GM23248 (cell line): Measurements from ENCODE around the gene NARF. TPM values are rescaled to one million over a fixed set of nuclear protein-coding genes. Genes with fewer than 3 reads are reported as not detected.

ENCODE experiments used
- DNase-seq: peaks from one replicate; pipeline ENCODE4 v3.0.0-alpha.2; 2015
- H2AFZ ChIP-seq: fragments of 200-600 bp; sonication (generic); 2 replicates; pipeline ENCODE4 v1.6.1; 2016; ENCODE audit warnings: antibody characterized with exemption
- H3F3A ChIP-seq: fragments of 200-600 bp; sonication (generic); 2 replicates; pipeline ENCODE4 v1.6.1; 2016; ENCODE audit warnings: mild to moderate bottlenecking, antibody characterized with exemption, mixed run types; ENCODE audit not compliant: insufficient read depth
- H3K27ac ChIP-seq: fragments of 200-600 bp; sonication (generic); 2 replicates; pipeline ENCODE4 v1.5.1; 2016; ENCODE audit warnings: mild to moderate bottlenecking
- H3K27me3 ChIP-seq: fragments of 200-600 bp; sonication (generic); replicated peaks from 2 replicates; pipeline ENCODE4 v1.6.1; 2016; ENCODE audit warnings: mild to moderate bottlenecking; ENCODE audit not compliant: insufficient read depth
- H3K36me3 ChIP-seq: fragments of 200-600 bp; sonication (generic); 2 replicates; pipeline ENCODE4 v1.6.1; 2016; ENCODE audit warnings: low read depth, mild to moderate bottlenecking
- H3K4me1 ChIP-seq: fragments of 200-600 bp; sonication (generic); 2 replicates; pipeline ENCODE4 v1.6.1; 2016; ENCODE audit warnings: mild to moderate bottlenecking; ENCODE audit not compliant: insufficient read depth
- H3K4me2 ChIP-seq: fragments of 200-600 bp; sonication (generic); one replicate; pipeline ENCODE4 v1.6.1; 2016; ENCODE audit warnings: mild to moderate bottlenecking; ENCODE audit not compliant: unreplicated experiment
- H3K4me3 ChIP-seq: fragments of 200-600 bp; sonication (generic); 2 replicates; pipeline ENCODE4 v1.5.1; 2016; ENCODE audit warnings: mild to moderate bottlenecking
- H3K79me2 ChIP-seq: fragments of 200-600 bp; sonication (generic); 2 replicates; pipeline ENCODE4 v1.6.1; 2016; ENCODE audit warnings: mild to moderate bottlenecking; ENCODE audit not compliant: insufficient read depth
- H3K9ac ChIP-seq: fragments of 200-600 bp; sonication (generic); 2 replicates; pipeline ENCODE4 v1.6.1; 2016; ENCODE audit warnings: mild to moderate bottlenecking
- H3K9me2 ChIP-seq: fragments of 200-600 bp; sonication (generic); 2 replicates; pipeline ENCODE4 v1.6.1; 2016; ENCODE audit warnings: mixed run types, mild to moderate bottlenecking, moderate library complexity; ENCODE audit not compliant: insufficient read depth
- H3K9me3 ChIP-seq: fragments of 200-600 bp; sonication (generic); one replicate; pipeline ENCODE4 v1.6.1; 2017; ENCODE audit warnings: low read depth
- H4K20me1 ChIP-seq: fragments of 200-600 bp; sonication (generic); 2 replicates; pipeline ENCODE4 v1.6.0; 2016; ENCODE audit not compliant: insufficient read depth
- EZH2 ChIP-seq: fragments of 200-600 bp; sonication (generic); IDR thresholded peaks from 2 replicates; pipeline ENCODE4 v1.6.1; 2018; ENCODE audit warnings: antibody characterized with exemption, mild to moderate bottlenecking; ENCODE audit not compliant: insufficient read depth, poor library complexity, severe bottlenecking
- EZH2phosphoT487 ChIP-seq: fragments of 200-600 bp; sonication (generic); IDR thresholded peaks from 2 replicates; pipeline ENCODE4 v1.6.1; 2018; ENCODE audit warnings: antibody characterized with exemption, moderate library complexity, mild to moderate bottlenecking, low read depth; ENCODE audit not compliant: insufficient read depth
- WGBS, 2 experiments: methylation state at CpG; one replicate each; pipeline ENCODE4 v1.1.6; 2015 to 2017; ENCODE audit warnings: low lambda C conversion rate in 2 of 2, low coverage in 1 of 2; ENCODE audit errors: missing lambda C conversion rate in 2 of 2; 5-methylcytosine and 5-hydroxymethylcytosine counted together
- in situ Hi-C: fragments of 300-500 bp; cut with MboI; formaldehyde crosslinking; loops from 2 replicates; pipeline ENCODE4 v1.15.0; 2020
- polyA plus RNA-seq: library from polyadenylated mRNA; unstranded; fragments of >200 nt; fragmentation: Nextera tagmentation; extraction: Ambion mirVana; gene quantifications from 2 replicates; pipeline ENCODE4 v1.2.1, GENCODE V29; 2016
- total RNA-seq: library from RNA; depleted of rRNA; stranded (reverse); fragments of >200 nt; shearing (Covaris generic); gene quantifications from 2 replicates; pipeline ENCODE4 v1.2.3, GENCODE V29; 2014

The NARF gene
- total and polyA plus RNA-seq, 2 experiments from 2014 or later, result 55.2 to 70.2 TPM

GRCh38 chr17:82461827-82462524 lies 3.4 kb downstream of the NARF start:
- Histone ChIP-seq H4K20me1 (no peaks in the 10 kb centered on the region), H3K4me3 (no peak overlapping the region), H3K9me3 (no peaks in the 10 kb centered on the region), H2AFZ (no peak overlapping the region), H3K9ac (no peak overlapping the region), H3K4me2 (no peak overlapping the region), H3K27ac (no peak overlapping the region), H3K27me3 (no peaks in the 10 kb centered on the region), H3K4me1 (peaks cover 6% of the 10 kb centered on the region), H3K36me3 (peaks cover 15% of the 10 kb centered on the region; the same call in 1 of the 2 replicates), H3F3A (peaks cover 7% of the 10 kb centered on the region; the same call in 1 of the 2 replicates), H3K9me2 (no peaks in the 10 kb centered on the region), H3K79me2 (peaks cover 23% of the 10 kb centered on the region)
- DNase-seq, result no peak
- WGBS, 2 experiments, result 88 to 93% methylated on average over 8 to 10 of the region's 10 CpGs
- in situ Hi-C loops, result no loop called here
- TF ChIP-seq EZH2 (no peak), EZH2phosphoT487 (no peak)

DNA sequence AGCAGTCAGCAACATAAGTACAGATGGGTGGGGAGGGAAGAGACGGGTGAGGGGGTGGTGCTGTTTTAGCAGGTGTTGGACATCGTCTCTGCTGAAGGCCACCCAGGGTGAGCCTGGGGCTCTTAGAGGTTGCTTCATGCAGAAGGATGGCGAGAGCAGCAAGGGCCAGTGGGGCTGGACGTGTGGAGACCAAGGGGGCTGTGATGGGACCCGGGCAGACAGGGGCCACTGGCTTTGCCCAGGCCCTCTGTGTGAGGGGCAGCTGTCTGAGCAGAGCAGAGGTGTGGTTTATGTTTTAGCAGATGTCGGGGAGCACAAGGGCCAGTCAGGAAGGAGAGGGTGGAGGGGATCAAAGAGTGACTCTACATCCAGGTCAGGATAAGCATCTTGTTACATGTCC lies 4.8 kb downstream of the NARF start:
- Histone ChIP-seq H3K9me2 (no peaks in the 10 kb centered on the region), H3K9me3 (no peaks in the 10 kb centered on the region), H2AFZ (no peak overlapping the region), H3K79me2 (peaks cover 23% of the 10 kb centered on the region), H3K4me1 (no peaks in the 10 kb centered on the region), H3K4me3 (no peak overlapping the region), H4K20me1 (no peaks in the 10 kb centered on the region), H3F3A (no peaks in the 10 kb centered on the region), H3K36me3 (peaks cover 15% of the 10 kb centered on the region; the same call in 1 of the 2 replicates), H3K9ac (no peak overlapping the region), H3K4me2 (no peak overlapping the region), H3K27me3 (no peaks in the 10 kb centered on the region), H3K27ac (no peak overlapping the region)
- in situ Hi-C loops, result no loop called here
- DNase-seq, result no peak
- WGBS, 2 experiments, result 74 to 89% methylated on average over 6 of the region's 6 CpGs
- TF ChIP-seq EZH2phosphoT487, result no peak

DNA sequence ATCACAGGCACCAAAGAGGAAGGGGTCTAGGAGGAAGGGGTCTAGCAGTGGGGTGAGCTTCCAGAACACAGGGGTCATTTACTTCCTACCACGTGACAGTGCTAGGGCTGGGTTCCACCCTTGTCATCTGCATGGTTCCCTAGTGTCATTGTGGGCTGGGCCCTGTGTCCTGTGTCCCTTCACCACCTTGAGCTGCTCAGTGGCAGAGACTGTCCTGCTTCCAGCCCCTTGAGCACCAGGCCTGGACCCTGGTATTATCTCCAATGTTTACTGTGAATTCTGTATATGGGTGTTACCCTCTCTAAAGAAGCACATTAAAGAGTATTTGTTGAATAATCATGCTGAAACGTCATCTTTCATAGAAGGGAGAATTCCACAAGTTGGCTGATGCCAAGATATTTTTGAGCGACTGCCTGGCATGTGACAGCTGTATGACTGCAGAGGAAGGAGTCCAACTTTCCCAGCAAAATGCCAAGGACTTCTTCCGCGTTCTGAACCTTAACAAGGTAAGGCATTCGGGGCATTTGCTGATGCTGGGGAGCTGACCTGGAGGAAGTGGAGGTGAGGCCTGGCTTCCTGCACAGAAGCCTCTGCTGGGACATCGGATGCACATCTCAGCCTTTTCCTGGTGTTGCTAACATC lies 5.5 kb downstream of the NARF start:
- DNase-seq, result no peak
- no peak for TF ChIP-seq EZH2phosphoT487
- no peak for TF ChIP-seq EZH2
- no peak overlapping the region for H3K9ac ChIP-seq
- H3F3A ChIP-seq, result no peaks in the 10 kb centered on the region
- no peaks in the 10 kb centered on the region for H3K9me2 ChIP-seq
- no peak overlapping the region for H3K4me2 ChIP-seq
- no peaks in the 10 kb centered on the region for H3K4me1 ChIP-seq
- peaks cover 21% of the 10 kb centered on the region for H3K79me2 ChIP-seq
- H3K4me3 ChIP-seq, result no peak overlapping the region
- H3K36me3 ChIP-seq, result peaks cover 22% of the 10 kb centered on the region; the same call in 1 of the 2 replicates
- H3K27me3 ChIP-seq, result no peaks in the 10 kb centered on the region
- H2AFZ ChIP-seq, result no peak overlapping the region
- no peaks in the 10 kb centered on the region for H3K9me3 ChIP-seq
- 31 to 41% methylated on average over 7 of the region's 7 CpGs for WGBS, 2 experiments
- H4K20me1 ChIP-seq, result no peaks in the 10 kb centered on the region
- in situ Hi-C loops, result no loop called here
- no peak overlapping the region for H3K27ac ChIP-seq

- peaks cover 27% of the 10 kb centered on the region; the same call in 1 of the 2 replicates for H3K36me3 ChIP-seq
- no peak for DNase-seq
- H3K4me3 ChIP-seq, result no peak overlapping the region
- H3K4me1 ChIP-seq, result no peaks in the 10 kb centered on the region
- in situ Hi-C loops, result no loop called here
- H3K27ac ChIP-seq, result no peak overlapping the region
- H3K9me2 ChIP-seq, result no peaks in the 10 kb centered on the region
- no peak overlapping the region for H3K4me2 ChIP-seq
- TF ChIP-seq EZH2, result no peak
- TF ChIP-seq EZH2phosphoT487, result no peak
- no peaks in the 10 kb centered on the region for H3K9me3 ChIP-seq
- no peak overlapping the region for H3K9ac ChIP-seq
- 90 to 94% methylated on average over 11 of the region's 11 CpGs for WGBS, 2 experiments
- H3K27me3 ChIP-seq, result no peaks in the 10 kb centered on the region
- H4K20me1 ChIP-seq, result no peaks in the 10 kb centered on the region
- H3F3A ChIP-seq, result no peaks in the 10 kb centered on the region
- H2AFZ ChIP-seq, result no peak overlapping the region
- peaks cover 16% of the 10 kb centered on the region for H3K79me2 ChIP-seq
Measured at GRCh38 chr17:82464567-82464929, 6.0 kb downstream of the NARF start.
